ENCODE data around the gene ACP7.

DNA sequence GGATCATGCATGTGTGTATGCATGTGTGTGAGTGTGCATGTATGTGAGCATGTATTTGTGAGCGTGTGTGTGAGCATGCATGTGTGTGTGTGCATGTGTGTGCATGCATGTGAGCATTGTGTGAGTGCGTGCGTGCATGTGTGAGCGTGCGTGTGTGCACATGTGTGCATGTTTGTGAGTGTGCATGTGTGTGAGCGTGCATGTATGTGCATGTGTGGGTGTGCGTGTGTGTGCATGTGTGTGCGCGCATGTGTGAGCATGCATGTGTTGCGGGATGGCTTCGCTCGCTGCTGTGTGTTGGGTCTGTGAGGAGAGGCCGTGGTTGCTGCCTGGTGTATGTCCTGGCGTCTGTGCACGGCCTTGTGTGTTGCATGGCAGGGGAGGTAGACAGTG lies 73.8 kb downstream of the ACP7 start:
- TF ChIP-seq, protein P1, sequence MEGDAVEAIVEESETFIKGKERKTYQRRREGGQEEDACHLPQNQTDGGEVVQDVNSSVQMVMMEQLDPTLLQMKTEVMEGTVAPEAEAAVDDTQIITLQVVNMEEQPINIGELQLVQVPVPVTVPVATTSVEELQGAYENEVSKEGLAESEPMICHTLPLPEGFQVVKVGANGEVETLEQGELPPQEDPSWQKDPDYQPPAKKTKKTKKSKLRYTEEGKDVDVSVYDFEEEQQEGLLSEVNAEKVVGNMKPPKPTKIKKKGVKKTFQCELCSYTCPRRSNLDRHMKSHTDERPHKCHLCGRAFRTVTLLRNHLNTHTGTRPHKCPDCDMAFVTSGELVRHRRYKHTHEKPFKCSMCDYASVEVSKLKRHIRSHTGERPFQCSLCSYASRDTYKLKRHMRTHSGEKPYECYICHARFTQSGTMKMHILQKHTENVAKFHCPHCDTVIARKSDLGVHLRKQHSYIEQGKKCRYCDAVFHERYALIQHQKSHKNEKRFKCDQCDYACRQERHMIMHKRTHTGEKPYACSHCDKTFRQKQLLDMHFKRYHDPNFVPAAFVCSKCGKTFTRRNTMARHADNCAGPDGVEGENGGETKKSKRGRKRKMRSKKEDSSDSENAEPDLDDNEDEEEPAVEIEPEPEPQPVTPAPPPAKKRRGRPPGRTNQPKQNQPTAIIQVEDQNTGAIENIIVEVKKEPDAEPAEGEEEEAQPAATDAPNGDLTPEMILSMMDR (IDR thresholded peaks at IDR 0.05; ENCODE audit: insufficient read depth, low read depth, low read length): no peak
- TF ChIP-seq EZH2 (IDR thresholded peaks at IDR 0.05; ENCODE audit: insufficient read depth, low read length): no peak
